GM11168 (cell line): ENCODE data around the gene KL.

Source experiments
- in situ Hi-C: fragments of 300-500 bp; cut with MboI; formaldehyde crosslinking; loops from one replicate; pipeline ENCODE4 v1.12.0; 2022; ENCODE audit warnings: low sequenced_read_pairs; ENCODE audit not compliant: unreplicated experiment

KL gene

DNA sequence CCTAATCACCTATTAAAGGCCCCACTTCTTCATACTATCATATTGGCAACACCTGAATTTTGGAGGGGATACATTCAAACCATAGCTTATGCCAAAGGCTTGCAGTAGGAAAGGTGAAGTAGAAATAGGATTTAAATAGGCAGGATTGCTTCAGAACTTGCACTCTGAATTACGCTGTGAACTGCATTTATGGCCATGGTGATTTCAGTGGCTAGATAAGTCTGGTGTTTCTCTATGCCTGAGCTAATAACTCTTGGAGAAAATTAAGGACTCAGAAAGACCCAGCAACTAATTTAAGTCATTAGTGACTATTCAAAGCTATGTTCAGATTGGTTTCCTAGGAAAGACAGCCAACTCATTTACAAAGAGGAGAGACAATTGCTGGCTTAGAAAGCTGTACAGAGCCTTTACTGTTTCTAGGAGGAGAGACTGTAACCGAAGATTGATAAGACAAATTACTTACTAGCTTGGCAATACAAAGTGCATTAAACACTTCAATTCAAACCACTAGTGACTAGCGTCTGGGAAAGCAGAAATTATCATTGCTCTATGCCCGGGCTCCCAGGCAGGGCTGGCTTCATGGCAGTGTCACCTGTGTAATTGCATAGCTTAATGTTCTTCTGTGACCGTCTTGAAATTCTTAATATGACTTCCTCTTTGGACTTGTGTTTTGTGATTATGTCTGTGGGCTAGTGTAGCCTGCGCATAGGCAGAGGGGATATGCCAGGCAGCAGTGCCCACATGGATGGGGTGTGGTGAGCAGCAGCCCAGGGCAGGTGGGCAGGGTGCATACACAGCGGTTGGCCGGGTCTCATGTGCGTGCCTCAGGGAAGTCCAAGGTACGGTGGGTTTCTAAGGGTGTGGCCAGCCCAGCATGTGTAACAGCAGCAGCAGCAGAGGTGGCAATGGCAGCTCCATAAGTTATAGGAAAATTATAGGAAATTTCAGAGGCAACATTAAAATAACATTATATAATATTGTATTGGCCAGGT is 60.1 kb downstream of the KL start:
- in situ Hi-C loops = no loop called here

DNA sequence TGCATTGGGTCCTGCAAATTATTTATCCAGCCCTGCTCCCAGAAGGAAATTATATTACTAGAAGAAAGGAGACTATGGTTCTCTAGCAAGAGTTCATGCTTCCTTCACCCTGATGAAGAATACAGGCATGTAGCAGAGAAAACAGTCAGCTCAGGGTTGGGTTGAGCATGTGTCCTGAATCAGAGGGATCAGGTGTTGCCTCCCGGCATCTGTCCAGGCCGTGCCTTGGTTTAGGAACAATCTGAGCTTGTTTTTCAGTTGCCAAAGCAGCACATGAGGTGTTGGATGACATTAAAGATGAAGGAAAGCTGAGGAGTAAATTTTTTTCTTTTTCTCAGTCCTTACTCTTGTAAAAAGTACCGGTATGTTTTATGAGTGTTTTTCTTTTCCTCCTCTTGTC is 62.0 kb downstream of the KL start:
- in situ Hi-C loops = no loop called here

DNA sequence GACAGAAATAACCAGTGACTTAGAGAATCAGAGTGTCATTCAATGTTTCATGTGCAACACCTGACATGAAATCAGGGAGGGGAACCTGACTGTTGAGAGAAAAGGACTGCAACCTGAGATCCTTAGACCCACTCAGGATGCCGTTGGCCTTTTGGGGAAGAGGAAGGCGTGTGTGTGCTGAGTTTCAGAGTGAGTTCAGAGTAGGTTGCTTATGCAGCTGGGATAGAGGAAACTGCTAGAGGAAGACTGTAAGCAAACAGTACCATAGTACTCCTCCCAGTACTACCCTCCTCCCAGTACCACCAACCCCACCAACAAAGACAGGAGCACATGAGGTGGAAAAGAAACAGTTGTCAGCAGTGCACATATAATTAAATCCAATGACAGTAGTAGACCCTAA is 63.7 kb downstream of the KL start:
- in situ Hi-C loops = no loop called here

DNA sequence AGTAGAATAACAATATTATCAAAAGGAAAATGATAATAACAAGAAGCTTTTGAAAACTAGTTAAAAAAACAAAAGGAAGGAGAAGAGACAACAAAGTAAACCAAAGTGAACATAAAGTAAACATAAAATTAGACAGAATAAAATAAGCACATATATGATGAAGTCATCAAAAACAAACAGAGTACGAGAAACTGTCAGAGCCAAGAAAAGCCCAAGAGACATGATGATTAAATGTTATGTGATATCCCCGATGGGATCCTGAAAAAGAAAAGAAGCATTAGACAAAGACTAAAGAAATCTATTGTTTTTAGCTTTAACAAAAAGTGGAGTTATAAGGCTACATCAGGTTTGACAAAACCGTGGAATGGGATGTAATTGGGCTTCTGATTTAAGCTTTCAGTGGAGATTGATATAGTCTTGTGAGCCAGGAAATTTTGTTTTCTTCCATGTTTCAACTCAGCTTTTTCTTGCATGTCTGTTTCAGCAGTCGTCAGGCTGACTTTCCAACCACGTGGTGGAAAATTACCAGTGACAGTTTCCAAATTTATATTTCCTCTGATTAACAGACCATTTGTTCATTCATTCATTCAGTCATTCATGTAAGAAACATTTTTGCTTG is 64.9 kb downstream of the KL start:
- in situ Hi-C loops = no loop called here

- in situ Hi-C loops = no loop called here
Measured at GRCh38 chr13:33081666-33082065, 65.4 kb downstream of the KL start.

GRCh38 chr13:33083054-33083453 is 66.8 kb downstream of the KL start:
- in situ Hi-C loops = no loop called here

GRCh38 chr13:33087091-33087490 is 70.9 kb downstream of the KL start:
- in situ Hi-C loops = no loop called here

DNA sequence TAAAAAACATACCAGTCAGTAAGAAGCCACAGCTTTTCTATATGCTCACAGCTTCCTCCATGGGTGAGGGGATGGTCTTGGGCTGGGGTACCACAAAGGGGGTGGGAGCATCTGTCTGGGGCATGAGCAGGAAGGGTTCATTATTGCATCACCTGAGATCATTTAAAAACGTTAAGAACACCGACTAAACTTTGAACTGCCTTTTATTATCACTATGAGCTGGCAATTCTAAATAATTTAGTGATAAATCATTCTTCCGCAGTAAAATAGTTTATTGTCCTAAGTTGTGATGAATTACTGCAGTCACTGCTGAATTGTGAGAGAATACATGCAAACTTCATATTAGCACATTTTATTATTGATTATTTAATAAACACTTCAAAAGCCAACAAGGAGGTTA is 71.6 kb downstream of the KL start:
- in situ Hi-C loops = no loop called here

GRCh38 chr13:33089311-33089710 is 73.1 kb downstream of the KL start:
- in situ Hi-C loops = no loop called here

GRCh38 chr13:33090755-33091414 is 74.7 kb downstream of the KL start:
- in situ Hi-C loops = no loop called here

GRCh38 chr13:33091415-33091774 is 75.2 kb downstream of the KL start:
- in situ Hi-C loops = no loop called here

- in situ Hi-C loops = no loop called here
Measured at GRCh38 chr13:33092073-33092987, 76.1 kb downstream of the KL start.

GRCh38 chr13:33096886-33097605 is 80.8 kb downstream of the KL start:
- in situ Hi-C loops = no loop called here

- in situ Hi-C loops = no loop called here
Measured at GRCh38 chr13:33099860-33100259, 83.6 kb downstream of the KL start.

DNA sequence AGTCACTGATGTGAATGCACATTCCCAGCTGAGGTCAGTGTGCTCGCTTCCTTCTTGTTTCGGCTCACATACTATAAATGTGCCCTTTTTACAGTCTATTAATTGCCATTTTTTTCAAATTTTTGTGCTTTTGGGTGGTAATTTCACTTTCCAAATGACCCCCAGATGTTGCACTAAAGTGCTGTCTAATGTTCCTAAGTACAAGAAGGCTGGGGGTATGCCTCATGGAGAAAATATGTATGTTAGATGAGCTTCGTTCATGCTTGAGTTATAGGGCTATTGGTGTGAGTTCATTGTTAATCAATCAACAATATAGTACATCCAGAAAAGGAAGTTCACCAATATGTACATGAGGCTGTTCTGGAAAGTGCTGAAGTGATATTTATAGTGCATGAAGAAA is 84.7 kb downstream of the KL start:
- in situ Hi-C loops = no loop called here

- in situ Hi-C loops = no loop called here
Measured at GRCh38 chr13:33101835-33102234, 85.6 kb downstream of the KL start.

- in situ Hi-C loops = no loop called here
Measured at GRCh38 chr13:33103457-33103856, 87.2 kb downstream of the KL start.

- in situ Hi-C loops = no loop called here
Measured at GRCh38 chr13:33105387-33106005, 89.3 kb downstream of the KL start.
